SKM-1 treated with dmso at 0.1 percent for 144 hours (cell line): Measurements from ENCODE around the gene EIF6.

Experiments
- DNase-seq: peaks from one replicate; lab custom pipeline; 2025; ENCODE audit not compliant: unreplicated experiment; lab: John Stamatoyannopoulos, UW

The EIF6 gene

DNA sequence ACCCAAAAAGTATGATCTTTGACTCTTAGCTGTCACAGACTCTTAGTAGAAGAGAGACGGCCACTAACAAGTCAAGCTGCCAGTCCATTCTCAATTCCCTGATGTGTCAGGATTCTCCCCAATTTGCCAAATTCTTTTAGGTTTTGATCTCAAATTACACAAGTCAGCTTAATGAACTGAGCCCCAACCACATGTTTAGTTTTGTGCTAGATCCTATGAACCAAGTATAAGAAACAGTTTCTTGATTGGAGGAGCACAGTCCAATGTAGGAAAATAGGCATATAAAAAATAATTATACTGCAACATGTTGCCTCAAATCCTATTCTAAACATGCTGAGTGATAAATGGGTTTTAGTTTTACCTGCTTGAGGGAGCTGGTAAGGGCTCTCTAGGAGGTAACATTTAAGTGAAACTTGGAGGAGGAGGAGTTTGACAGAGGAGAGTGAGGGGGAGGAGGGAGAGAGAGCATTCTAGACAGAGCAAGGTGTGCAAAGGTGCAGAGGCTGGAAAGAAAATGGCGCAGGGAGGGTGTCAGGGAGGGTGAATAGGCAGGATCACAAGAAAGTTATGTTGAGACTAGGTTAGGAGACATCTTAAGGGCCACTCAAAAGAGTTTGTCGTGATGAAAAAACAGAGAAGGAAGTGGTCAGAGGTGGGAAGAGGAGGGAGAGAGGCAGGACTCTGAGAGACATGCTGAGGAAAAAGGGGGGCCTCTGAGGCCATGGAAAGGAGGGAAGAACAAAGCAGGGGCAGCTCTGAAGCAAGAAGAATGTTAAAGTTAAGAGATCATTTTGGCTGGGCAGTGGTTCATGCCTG is 30.5 kb upstream of the EIF6 start:
- DNase-seq, result peak; percentile 32

DNA sequence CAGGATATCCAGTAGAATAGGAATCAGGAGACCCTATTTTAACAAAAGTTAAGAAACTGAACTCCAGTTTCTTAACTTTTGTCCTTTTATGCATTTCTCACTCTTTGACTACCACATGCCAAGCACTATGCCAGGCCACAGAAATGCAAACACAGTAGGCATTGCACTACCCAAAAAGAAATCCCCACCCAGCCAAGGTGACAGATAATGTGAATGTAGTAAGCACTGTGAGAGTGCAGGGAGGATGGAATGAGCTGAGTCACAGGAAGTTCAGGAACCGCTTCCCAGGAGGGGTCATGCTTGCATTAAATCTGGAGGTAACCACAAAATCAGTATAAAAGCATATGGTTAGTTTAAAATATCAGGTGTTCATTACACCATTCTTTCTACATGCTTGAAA is 27.7 kb upstream of the EIF6 start:
- DNase-seq, result no peak

DNA sequence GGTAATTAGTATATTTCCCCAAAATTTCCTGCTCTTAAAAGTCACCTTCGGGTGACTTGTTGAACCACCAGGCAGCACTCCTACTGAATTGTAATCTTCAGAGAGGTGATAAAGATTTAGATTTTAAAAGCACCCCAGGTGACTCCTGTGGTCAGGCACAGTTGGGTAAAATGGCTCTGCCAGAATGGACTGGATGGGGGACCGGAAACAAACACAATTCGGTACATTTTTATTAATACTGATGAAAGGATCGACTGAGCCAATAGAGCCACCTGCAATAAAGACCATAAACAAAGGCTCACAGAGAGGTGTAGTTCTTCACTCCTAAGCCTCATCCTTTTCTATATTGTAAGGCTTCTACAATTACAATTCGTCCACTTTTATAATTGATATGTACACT is 27.2 kb upstream of the EIF6 start:
- DNase-seq, result no peak

DNA sequence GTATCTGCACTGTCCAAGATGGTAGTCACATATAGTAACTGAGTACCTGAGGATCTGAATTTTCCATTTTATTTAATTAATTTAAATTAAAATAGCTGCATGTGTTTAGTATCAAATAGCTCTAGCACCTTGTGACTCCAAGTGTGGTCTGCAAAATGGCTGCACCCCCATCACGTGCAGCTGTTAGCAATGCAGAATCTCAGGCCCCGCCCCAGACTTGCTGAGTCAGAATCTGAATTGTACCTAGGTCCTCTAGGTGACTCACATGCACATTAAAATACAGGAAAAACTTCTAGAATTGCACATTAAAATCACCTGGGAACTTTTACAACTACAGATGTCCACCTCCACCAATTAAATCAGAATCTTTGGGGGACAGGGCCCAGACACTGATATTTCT is 26.8 kb upstream of the EIF6 start:
- no peak for DNase-seq

DNA sequence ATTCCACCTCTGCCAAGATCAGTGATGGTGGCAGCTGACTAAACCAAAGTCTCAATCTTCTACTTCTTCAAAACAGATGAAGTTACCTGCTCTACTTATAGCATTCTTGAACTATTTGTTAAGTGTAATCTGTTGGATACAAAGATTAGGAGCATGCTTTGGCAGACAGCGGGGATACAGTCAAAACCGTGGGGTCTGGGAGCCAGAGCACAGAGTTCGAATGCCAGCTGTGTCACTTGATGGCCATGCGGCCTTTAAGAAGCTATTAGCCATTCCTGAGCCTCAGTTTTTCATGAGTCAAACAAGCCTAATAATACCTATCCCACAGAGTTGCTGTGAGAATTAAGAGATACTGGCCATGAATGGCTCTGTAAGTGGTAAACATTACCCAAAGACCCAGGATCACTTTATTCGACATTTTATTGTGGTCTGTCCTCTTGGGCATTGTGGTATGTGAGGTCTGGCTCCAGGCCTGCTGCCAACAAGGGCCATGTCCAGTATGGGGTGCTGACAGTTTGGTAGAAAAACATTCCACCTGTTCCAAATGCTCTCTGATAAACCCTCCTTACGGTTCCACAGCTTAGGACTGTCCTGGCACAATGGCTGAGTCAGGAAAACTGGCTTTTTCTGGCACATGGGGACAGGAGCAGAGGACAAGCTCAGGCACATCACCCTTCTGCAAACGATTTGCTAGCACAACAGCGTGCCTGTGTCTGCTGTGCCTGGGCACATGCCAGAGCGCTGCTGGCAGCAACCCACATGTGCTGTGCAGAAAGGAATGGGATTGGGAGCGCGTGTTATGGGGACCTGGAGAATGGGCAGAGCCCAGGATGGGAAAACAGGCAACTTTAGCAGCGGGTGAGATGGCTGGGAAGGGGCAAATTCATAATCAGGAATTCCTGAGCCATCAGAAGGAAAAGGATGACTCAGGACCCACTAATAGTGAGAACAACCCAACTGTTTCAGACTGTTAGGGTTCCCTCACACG is 23.4 kb upstream of the EIF6 start:
- DNase-seq, result no peak

DNA sequence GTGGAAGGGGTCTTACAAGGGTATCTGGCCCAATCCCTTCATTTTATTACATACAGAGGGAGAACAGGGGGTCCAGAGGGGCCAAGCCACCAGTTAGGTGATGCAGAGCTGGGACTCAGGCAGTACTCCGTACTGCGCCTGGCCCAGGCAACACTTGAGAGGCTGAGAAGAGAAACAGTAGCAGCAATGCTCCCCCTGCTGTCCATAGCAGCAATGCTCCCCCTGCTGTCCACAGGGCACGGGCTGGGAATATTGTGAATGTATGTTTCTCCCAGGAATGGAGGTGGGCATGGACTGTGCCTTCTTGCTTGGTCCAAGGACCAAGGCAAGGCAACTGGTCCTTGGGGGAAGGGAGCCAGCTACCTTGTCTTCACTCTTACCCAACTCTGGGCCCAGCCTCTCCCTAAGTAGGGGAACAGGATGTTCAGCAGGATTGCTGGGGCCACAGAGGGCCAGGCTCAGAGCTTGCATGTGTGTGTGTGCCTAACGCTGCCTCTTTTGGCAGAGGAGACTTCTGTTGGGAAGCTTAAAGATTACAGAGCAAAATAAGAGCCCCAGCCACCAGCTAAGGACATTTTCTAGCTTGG is 22.5 kb upstream of the EIF6 start:
- DNase-seq, result peak; percentile 54

DNA sequence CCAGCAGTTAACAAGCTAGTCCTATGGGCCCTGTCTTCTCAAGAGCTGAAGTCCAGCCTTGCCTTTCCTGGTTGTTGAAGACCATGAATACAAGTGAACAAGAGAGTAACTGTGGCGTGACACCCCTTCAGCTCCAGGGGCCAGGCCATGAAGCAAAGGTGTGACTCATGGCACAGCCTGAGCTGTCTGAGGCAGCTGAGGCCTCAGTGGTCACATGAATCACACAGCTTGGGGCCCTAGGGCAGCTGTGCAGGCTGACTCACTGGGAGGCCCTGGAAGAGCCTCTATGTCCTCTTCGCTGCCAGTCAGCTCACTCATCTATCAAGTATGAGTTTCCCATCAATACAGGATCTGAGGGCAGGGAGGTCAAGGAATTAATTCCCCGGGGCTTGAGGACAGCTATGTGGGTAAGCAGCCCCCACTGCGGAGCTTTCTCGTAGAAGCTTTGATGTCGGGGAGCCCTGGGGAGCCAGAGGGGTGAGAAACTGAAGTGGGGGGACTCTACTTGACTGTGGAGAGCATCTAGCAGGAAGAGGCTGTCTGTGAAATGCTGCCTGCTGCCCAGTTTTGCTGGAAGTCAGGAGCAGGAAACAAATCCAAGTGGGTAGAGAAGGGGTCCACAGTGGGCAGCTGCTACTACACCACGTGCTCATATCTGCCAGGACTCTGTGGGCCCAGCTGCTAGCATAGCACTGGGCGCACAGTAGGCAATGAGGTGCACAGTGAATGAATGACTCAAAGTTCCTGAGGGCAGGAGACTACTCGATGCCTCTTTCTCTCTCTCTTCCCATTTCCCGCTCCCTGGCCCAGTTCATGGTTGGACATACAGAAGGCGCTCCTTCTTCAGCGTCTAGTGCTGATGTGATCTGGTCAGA is 21.3 kb upstream of the EIF6 start:
- peak; percentile 27 for DNase-seq

DNA sequence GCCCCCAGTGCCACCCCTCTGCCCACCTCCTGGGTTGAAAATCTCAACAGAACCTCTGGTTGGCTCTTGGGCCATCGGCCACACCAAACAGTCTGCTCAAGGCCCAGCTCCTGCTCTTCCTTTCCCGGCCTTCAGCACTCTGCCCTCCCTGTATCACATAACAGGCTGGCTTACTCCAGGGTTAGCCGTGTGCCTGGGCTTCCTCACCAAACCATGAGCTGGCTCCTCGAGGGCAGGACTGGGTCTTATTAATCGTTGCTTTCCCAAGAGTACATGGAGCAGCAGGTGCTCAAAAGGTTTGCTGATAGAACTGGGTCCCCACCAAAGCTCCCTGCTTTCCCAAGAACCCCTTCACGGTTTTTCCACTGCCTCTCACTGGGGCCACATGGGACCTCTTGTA is 20.4 kb upstream of the EIF6 start:
- DNase-seq, result no peak

DNA sequence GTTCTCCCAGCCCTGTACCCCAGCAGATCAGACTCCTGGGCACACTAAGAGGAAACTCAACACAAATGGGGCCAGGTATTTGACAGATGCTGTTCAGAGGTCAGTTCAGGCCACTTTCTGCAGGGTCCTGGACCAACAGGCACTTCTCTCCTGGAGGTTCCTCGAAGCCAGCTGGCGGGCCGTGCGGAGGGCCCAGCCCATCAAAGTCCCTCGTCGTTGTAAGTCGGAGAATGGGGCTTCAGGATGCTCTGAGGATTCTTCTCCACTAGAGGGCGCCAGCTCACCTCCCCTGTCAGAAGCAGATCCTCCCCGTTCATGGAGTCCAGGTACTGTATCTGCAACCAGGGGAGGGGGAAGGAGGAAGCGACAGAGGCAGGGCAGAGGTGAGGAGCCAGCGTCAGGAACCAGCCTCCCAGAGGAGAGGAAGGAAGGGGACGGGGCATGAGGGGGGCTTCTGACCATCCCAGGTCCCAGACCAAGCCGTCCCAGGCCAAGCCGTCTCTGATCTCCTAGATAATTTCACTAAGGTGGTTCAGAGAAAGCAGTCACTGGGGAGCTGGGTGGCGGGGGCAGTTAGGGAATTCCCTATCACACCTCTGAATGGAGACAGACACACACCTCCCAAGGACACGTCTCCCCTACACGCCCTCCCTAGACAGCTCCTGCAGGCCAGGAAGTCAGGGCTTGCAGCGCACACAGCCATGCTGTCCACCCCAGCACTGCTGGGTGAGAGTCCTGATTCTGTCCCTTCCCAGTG is 19.3 kb upstream of the EIF6 start:
- peak; percentile 87 for DNase-seq

DNA sequence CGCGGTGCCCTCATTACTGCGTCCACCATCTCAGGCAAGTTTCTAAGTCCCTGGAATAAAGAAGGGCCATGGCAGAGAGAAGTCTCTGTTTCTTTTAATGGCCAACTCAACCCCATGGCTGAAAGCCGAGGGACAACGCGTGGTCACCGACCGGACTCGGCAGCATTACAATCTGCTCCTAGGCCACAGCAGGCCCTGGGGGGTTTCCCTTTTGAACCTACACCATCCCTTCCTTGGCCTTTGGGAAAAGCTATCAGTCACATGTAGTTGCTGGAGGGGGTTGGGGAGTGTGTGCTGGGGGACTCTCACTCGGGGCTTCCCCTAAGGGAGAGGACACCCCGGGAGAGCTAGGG is 18.8 kb upstream of the EIF6 start:
- DNase-seq, result no peak

DNA sequence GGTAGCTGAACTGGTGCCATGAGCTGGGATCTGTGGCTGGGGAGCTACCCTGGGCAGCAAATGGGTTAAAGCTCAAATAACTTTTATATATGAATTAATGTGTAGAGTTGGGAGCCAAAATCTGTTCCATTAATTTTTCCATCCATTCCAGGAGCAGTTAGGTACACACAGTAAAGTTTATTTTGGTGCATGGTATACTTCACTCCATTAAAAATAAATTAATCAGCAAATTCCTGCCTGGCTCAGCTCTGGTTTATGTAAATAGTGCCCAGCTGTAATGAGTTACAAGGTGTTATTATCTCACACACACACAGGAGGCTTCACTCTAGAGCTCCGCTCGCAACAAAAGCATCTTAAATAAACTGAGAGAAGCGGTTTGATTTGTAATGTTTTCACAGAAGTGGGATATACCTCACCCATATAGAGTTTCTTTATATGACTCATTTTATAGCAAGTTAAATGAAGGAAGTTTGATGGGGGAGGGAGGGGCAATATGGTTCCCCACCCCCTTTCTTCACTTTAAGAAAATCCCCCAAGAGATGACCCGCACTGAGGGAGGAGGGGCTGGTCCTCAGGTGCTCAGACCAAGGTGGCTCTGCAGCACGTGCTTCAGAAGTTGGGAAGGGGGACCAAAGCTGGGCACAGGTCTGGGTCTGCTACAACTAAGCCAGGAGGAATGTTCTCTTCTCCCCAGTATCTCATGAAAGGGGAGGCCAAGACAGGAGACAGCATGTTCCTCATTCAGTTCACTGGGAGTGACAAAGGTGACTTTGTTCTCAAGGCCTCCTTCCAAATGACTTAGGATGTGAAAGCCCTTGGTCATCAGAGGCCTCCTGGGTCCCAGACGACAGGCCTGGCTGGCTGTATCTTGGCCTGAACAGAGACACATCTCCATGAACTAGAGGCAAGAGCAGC is 18.1 kb upstream of the EIF6 start:
- DNase-seq, result no peak

DNA sequence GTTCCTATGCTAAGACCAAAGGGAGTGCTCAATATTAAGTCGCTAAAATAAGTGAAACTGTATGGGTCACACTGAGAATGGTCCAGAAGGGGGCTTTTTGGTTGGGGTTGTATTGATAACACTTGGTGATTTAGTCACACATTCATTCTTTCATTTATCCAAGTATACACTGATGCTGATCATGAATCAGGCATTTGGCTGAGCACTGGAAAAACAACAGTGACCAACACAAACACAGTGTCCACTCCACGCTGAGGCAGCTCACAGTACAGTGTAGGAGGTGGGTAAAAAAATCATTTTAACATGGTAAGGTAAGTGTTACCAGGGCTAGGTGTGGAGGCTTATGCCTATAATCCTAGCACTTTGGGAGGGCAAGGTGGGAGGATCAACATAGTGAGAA is 16.9 kb upstream of the EIF6 start:
- no peak for DNase-seq

DNA sequence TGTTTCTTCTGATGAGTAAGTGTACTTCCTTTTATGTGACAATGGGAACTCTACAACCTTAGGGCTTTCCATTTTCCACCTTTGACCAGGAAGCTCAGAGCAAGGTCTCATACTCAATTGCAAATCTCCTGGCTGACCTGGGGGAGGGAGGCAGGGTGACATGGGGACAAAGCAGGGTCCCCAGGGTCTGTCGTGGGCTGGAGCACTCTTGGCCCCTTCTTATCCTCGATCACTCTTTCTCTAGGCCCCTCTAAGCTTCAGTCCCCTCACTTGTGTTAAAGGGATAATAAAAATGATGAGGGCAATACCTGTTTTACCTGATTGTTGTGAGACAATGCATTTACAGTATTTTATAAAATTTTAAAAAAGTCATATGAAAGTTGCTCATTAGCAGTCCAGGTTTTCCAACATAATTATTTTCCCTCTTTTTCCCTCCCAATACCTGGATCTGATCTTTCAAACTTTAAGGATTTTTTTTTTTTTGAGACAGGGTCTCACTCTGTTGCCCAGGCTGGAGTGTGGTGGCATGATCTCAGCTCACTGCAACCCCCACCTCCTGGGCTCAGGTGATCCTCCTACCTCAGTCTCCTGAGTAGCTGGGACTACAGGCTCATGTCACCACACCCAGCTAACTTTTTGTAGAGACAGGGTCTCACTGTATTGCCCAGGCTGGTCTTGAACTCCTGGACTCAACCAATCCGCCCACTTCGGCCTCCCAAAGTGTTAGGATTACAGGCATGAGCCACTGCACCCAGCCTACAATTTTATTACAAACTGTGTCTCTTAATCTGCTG is 16.1 kb upstream of the EIF6 start:
- no peak for DNase-seq

DNA sequence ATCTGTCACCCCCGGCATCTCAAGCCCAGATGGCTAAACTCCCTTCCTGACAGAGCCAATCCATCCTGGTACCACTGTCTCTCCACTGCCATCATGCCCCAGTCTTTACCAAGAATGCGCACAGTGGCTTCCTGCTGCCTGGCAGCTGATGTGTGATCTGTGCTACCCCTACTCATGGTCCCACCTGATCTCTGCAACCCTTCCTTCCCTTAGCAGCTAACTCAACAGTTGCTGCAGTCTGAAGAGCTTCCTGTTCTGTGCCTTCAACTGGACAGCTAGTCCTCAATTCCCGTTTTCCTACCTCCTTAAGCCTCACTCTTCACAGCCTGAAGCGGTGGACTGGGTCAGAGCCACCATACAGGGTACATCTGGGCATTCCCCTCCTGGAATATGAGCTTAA is 15.2 kb upstream of the EIF6 start:
- no peak for DNase-seq

DNA sequence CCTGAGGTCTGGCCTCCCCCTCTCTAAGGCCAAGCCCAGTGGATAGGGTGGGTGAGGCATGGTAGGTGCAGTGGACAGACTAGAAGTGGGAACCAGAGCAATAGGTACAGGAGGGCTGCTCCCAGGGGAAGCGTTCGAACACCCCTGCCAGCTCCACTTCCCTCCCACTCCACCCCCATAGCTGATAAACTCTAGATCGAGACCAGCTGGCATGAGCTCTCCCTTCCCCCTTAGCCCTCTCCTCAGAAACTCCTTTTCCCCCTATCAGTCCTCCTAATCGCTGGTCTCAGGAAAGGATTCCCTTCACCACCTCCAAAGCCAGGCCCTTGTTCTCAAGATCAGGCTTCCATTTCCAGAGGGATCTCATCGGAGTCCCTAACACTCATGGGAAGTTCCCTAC is 13.7 kb upstream of the EIF6 start:
- DNase-seq, result no peak

DNA sequence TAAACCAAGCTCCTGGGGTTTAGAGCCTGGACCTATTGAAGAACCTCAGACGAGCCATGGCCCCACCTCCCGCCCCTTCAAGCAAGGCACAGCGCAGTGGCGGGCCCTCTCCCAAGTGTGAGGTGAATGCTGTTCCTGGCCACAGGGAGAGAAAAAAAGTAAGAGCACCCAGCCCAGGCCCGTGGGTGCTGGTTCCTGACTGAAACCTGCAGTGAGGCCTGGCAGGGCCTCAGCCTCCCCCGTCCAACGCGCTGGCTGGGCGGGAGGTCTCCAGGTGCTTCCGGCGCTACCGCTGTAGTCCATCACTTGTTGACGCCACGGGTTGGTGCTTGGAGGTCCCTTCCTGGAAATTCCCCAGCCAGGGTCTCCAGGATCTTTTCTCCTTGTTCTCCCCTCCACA is 13.2 kb upstream of the EIF6 start:
- DNase-seq, result no peak

DNA sequence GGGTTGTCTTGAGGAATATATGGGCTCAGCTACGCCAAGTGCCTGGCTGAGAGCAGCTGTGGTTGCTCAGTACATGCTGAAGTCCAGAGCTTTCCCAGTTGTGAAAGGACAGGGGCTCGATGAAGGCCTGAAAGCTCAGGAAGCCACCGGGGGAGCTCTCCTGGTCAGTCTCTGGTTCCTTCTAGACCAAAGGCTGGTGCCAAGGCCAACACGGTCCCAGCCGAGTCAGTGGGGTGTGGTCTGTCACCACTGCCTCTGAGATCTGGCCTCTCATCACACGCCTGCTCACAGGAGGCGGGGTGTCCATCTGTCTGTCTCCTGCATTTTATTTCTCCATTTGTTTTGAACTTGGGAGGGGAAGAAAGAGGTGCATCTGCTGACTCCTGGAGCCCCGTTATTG is 12.6 kb upstream of the EIF6 start:
- no peak for DNase-seq

DNA sequence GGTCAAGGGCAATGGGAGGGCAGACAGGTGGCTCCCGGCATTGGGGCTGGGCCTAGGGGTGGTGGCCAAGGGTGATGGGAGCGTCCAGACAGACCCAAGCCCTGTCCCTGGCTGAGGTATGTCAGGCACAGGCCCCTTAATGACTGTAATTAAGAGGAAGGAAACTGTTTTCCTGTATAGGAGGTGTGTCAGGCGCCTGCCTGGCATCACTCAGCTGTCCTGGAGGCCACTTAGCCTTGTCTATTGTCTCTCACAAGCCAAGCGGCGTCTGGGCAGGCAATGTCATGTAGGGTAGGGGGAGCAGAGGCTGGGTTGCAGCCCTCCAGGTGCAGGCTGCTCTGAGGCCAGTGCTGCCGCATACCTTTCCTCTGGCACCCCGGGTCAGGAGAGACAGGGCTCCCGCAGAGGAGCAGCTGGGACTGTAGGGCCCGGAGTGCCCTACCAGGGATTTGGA is 11.6 kb upstream of the EIF6 start:
- no peak for DNase-seq
